Measurements from ENCODE around the gene MYO5B.

DNA sequence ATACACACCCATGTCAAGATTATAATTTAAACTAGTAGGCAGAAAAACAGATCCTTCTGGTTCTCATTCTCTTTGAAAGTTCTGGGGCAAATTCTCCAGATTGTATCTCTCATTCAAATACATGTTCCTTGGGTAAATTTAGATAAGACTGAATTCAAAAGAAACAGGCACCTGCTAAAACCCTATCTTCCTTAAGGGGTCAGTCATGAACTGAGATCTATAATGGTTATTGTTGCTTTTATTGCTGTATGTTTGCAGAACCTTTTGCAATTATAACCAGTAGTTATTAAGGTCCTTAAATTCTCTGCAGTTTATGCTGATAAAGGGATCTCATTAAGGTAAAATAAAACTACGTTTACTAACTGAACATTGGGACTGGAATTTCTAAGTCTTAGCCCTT lies 83.5 kb downstream of the MYO5B start:
- no peak for TF ChIP-seq RFX5 (IDR thresholded peaks at IDR 0.05)
- TF ChIP-seq, protein P1, sequence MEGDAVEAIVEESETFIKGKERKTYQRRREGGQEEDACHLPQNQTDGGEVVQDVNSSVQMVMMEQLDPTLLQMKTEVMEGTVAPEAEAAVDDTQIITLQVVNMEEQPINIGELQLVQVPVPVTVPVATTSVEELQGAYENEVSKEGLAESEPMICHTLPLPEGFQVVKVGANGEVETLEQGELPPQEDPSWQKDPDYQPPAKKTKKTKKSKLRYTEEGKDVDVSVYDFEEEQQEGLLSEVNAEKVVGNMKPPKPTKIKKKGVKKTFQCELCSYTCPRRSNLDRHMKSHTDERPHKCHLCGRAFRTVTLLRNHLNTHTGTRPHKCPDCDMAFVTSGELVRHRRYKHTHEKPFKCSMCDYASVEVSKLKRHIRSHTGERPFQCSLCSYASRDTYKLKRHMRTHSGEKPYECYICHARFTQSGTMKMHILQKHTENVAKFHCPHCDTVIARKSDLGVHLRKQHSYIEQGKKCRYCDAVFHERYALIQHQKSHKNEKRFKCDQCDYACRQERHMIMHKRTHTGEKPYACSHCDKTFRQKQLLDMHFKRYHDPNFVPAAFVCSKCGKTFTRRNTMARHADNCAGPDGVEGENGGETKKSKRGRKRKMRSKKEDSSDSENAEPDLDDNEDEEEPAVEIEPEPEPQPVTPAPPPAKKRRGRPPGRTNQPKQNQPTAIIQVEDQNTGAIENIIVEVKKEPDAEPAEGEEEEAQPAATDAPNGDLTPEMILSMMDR (IDR thresholded peaks at IDR 0.05) = no peak
- TF ChIP-seq POLR2A (IDR thresholded peaks at IDR 0.05; ENCODE audit: low read length) = no peak
- TF ChIP-seq ESRRA (IDR thresholded peaks at IDR 0.05; ENCODE audit: borderline replicate concordance, low read length) = no peak
- no peak for TF ChIP-seq ZSCAN20 (CRISPR knock-in tag; IDR thresholded peaks at IDR 0.05)
- no peak for TF ChIP-seq EP300 (IDR thresholded peaks at IDR 0.05)
- TF ChIP-seq EHMT2 (IDR thresholded peaks at IDR 0.05; ENCODE audit: low read depth) = no peak
- no peak for TF ChIP-seq ZFP36 (IDR thresholded peaks at IDR 0.05; ENCODE audit: borderline replicate concordance, partially characterized antibody)
- TF ChIP-seq CHD4 (IDR thresholded peaks at IDR 0.05; ENCODE audit: borderline replicate concordance) = no peak
- TF ChIP-seq MYC (IDR thresholded peaks at IDR 0.05; ENCODE audit: borderline replicate concordance, low read length) = no peak
- no peak for TF ChIP-seq HEYL (CRISPR knock-in tag; IDR thresholded peaks at IDR 0.05)
- TF ChIP-seq KDM5A (IDR thresholded peaks at IDR 0.05) = no peak

All from A549 (cell line).